GM23338 (cell line): Measurements from ENCODE around the gene PALLD. TPM values are rescaled to one million over a fixed set of nuclear protein-coding genes. Genes with fewer than 3 reads are reported as not detected.

Experiments used
- ATAC-seq: fragments of 200-7000 bp; cut with Tn5 transposase; 3 replicates; pipeline ENCODE4 v1.9.1; 2020
- DNase-seq: peaks from one replicate; pipeline ENCODE4 v3.0.0-alpha.2; 2015; ENCODE audit warnings: low spot score
- H2AFZ ChIP-seq: fragments of 200-600 bp; sonication (generic); 2 replicates; pipeline ENCODE4 v1.8.0; 2016; ENCODE audit warnings: antibody characterized with exemption, mild to moderate bottlenecking, moderate library complexity
- H3F3A ChIP-seq: fragments of 200-600 bp; sonication (generic); replicated peaks from 2 replicates; pipeline ENCODE4 v1.8.0; 2017; ENCODE audit warnings: antibody characterized with exemption, mixed run types, low read depth
- H3K27ac ChIP-seq: fragments of 200-600 bp; sonication (generic); 2 replicates; pipeline ENCODE4 v1.6.1; 2016; ENCODE audit warnings: low read depth
- H3K27me3 ChIP-seq: fragments of 200-600 bp; sonication (generic); 2 replicates; pipeline ENCODE4 v1.8.0; 2016; ENCODE audit warnings: mild to moderate bottlenecking, mixed run types, moderate library complexity; ENCODE audit not compliant: insufficient read depth
- H3K36me3 ChIP-seq: fragments of 200-600 bp; sonication (generic); 2 replicates; pipeline ENCODE4 v1.8.0; 2016; ENCODE audit warnings: mild to moderate bottlenecking; ENCODE audit not compliant: insufficient read depth
- H3K4me1 ChIP-seq: fragments of 200-600 bp; sonication (generic); 2 replicates; pipeline ENCODE4 v1.8.0; 2016; ENCODE audit warnings: mild to moderate bottlenecking, moderate library complexity; ENCODE audit not compliant: insufficient read depth
- H3K4me2 ChIP-seq: fragments of 200-600 bp; sonication (generic); 2 replicates; pipeline ENCODE4 v1.7.1; 2017; ENCODE audit warnings: mixed run types
- H3K4me3 ChIP-seq: fragments of 200-600 bp; sonication (generic); 2 replicates; pipeline ENCODE4 v1.6.1; 2016; ENCODE audit warnings: mixed run types
- H3K79me2 ChIP-seq: fragments of 200-600 bp; sonication (generic); replicated peaks from 2 replicates; pipeline ENCODE4 v1.8.0; 2017; ENCODE audit warnings: mild to moderate bottlenecking; ENCODE audit not compliant: insufficient read depth
- H3K9me2 ChIP-seq: fragments of 200-600 bp; sonication (generic); 2 replicates; pipeline ENCODE4 v1.8.0; 2017; ENCODE audit not compliant: insufficient read depth
- H4K20me1 ChIP-seq: fragments of 200-600 bp; sonication (generic); replicated peaks from 2 replicates; pipeline ENCODE4 v1.8.0; 2017; ENCODE audit warnings: mild to moderate bottlenecking; ENCODE audit not compliant: insufficient read depth
- H3K27ac Mint-ChIP-seq: 2 replicates; pipeline ENCODE4 v1.8.0; 2020; ENCODE audit warnings: inconsistent platforms, mild to moderate bottlenecking, moderate library complexity, mixed read lengths
- H3K27me3 Mint-ChIP-seq: 3 replicates; pipeline ENCODE4 v1.8.0; 2022; ENCODE audit warnings: low read depth, mild to moderate bottlenecking, moderate library complexity, mixed read lengths, inconsistent platforms; ENCODE audit not compliant: insufficient read depth, poor library complexity
- H3K36me3 Mint-ChIP-seq: 3 replicates; pipeline ENCODE4 v1.8.0; 2021; ENCODE audit warnings: low read depth, mild to moderate bottlenecking, inconsistent platforms, moderate library complexity, mixed read lengths
- H3K4me1 Mint-ChIP-seq: 3 replicates; pipeline ENCODE4 v1.8.0; 2020; ENCODE audit warnings: mild to moderate bottlenecking, inconsistent platforms, mixed read lengths
- H3K4me3 Mint-ChIP-seq: 3 replicates; pipeline ENCODE4 v1.8.0; 2021; ENCODE audit warnings: moderate library complexity, mild to moderate bottlenecking, inconsistent platforms, mixed read lengths
- H3K9me3 Mint-ChIP-seq: 3 replicates; pipeline ENCODE4 v1.8.0; 2020; ENCODE audit warnings: moderate library complexity, mild to moderate bottlenecking, inconsistent platforms, mixed read lengths
- CREB1 ChIP-seq: fragments of 250-450 bp; sonication (Bioruptor Pico); IDR thresholded peaks from 2 replicates; pipeline ENCODE4 v1.5.0; 2020; ENCODE audit warnings: low read depth, mild to moderate bottlenecking, moderate library complexity
- CTCF ChIP-seq, 2 experiments: fragments of 200-600 bp in 1 of 2; sonication (generic) in 1 of 2; conservative IDR thresholded peaks; 2 replicates each; pipeline versions ENCODE4 v1.5.1 to v1.6.1; 2016 to 2017; ENCODE audit warnings: antibody characterized with exemption in 2 of 2, low read depth in 2 of 2, mild to moderate bottlenecking in 2 of 2, moderate library complexity in 1 of 2
- EZH2phosphoT487 ChIP-seq: fragments of 200-600 bp; sonication (generic); IDR thresholded peaks from one replicate; pipeline ENCODE4 v1.8.1; 2018; ENCODE audit warnings: antibody characterized with exemption; ENCODE audit not compliant: unreplicated experiment
- JUNB ChIP-seq: IDR thresholded peaks from one replicate; pipeline ENCODE4 v1.6.1; 2016; ENCODE audit warnings: antibody characterized with exemption; ENCODE audit not compliant: unreplicated experiment
- NANOG ChIP-seq: IDR thresholded peaks from 2 replicates; pipeline ENCODE4 v1.6.1; 2016; ENCODE audit warnings: antibody characterized with exemption, borderline replicate concordance
- STAT1 ChIP-seq: IDR thresholded peaks from one replicate; pipeline ENCODE4 v1.6.1; 2016; ENCODE audit warnings: antibody characterized with exemption; ENCODE audit not compliant: unreplicated experiment
- ZNF114 ChIP-seq: fragments of 250-450 bp; sonication (Bioruptor Pico); IDR thresholded peaks from 2 replicates; pipeline ENCODE4 v1.5.0; 2020; ENCODE audit warnings: mild to moderate bottlenecking, moderate library complexity
- ZNF331 ChIP-seq: fragments of 250-450 bp; sonication (Bioruptor Pico); IDR thresholded peaks from 2 replicates; pipeline ENCODE4 v1.5.0; 2020; ENCODE audit warnings: low read depth, mild to moderate bottlenecking, moderate library complexity
- ZNF462 ChIP-seq: fragments of 250-450 bp; sonication (Bioruptor Pico); IDR thresholded peaks from 2 replicates; pipeline ENCODE4 v1.5.0; 2020; ENCODE audit warnings: mild to moderate bottlenecking, moderate library complexity
- polyA plus RNA-seq: library from polyadenylated mRNA; unstranded; fragments of >200 nt; fragmentation: Nextera tagmentation; extraction: Ambion mirVana; gene quantifications from 2 replicates; pipeline ENCODE4 v1.2.1, GENCODE V29; 2016
- total RNA-seq: library from RNA; depleted of rRNA; stranded (reverse); fragments of >200 nt; shearing (Covaris generic); gene quantifications from 2 replicates; pipeline ENCODE4 v1.2.3, GENCODE V29; 2014

The PALLD gene
- total and polyA plus RNA-seq, 2 experiments from 2014 or later, result 13.1 to 30.2 TPM

GRCh38 chr4:168852933-168853713, 356.3 kb downstream of the PALLD start:
- H3K27ac ChIP-seq, result no peak overlapping the region
- H3K4me2 ChIP-seq, result no peak overlapping the region
- Mint-ChIP-seq H3K27ac (peak overlapping the region; percentile 46; the same call in 1 of the 2 replicates), H3K27me3 (peaks cover 16% of the 10 kb centered on the region), H3K9me3 (no peaks in the 10 kb centered on the region), H3K36me3 (peaks cover 11% of the 10 kb centered on the region; the same call in 2 of the 3 replicates), H3K4me3 (no peak overlapping the region), H3K4me1 (peaks cover 39% of the 10 kb centered on the region)
- H3K9me2 ChIP-seq, result peaks cover 3% of the 10 kb centered on the region; the same call in 1 of the 2 replicates
- H3K4me3 ChIP-seq, result no peak overlapping the region
- H3K27me3 ChIP-seq, result no peaks in the 10 kb centered on the region
- DNase-seq, result no peak
- H3K79me2 ChIP-seq, result no peaks in the 10 kb centered on the region
- H4K20me1 ChIP-seq, result no peaks in the 10 kb centered on the region
- TF ChIP-seq CREB1 (no peak), NANOG (no peak), ZNF331 (CRISPR knock-in tag) (no peak), EZH2phosphoT487 (no peak), CTCF (conservative IDR thresholded peaks at IDR 0.05; ENCODE audit: low read depth in 2 of 2) (no peak), JUNB (no peak)
- no peak for ATAC-seq
- H3F3A ChIP-seq, result no peaks in the 10 kb centered on the region
- peaks cover 24% of the 10 kb centered on the region for H3K4me1 ChIP-seq
- no peak overlapping the region for H2AFZ ChIP-seq
- no peaks in the 10 kb centered on the region for H3K36me3 ChIP-seq

- H3K36me3 ChIP-seq, result no peaks in the 10 kb centered on the region
- Mint-ChIP-seq H3K4me1 (peaks cover 33% of the 10 kb centered on the region), H3K36me3 (peaks cover 11% of the 10 kb centered on the region; the same call in 2 of the 3 replicates), H3K27me3 (peaks cover 18% of the 10 kb centered on the region), H3K4me3 (no peak overlapping the region), H3K27ac (no peak overlapping the region), H3K9me3 (no peaks in the 10 kb centered on the region)
- H3K4me3 ChIP-seq, result no peak overlapping the region
- no peaks in the 10 kb centered on the region for H3K27me3 ChIP-seq
- peaks cover 3% of the 10 kb centered on the region; the same call in 1 of the 2 replicates for H3K9me2 ChIP-seq
- DNase-seq (no peak), ATAC-seq (no peak)
- no peaks in the 10 kb centered on the region for H4K20me1 ChIP-seq
- H3K27ac ChIP-seq, result no peak overlapping the region
- H3K4me2 ChIP-seq, result no peak overlapping the region
- peaks cover 18% of the 10 kb centered on the region for H3K4me1 ChIP-seq
- TF ChIP-seq ZNF114 (CRISPR knock-in tag) (no peak), EZH2phosphoT487 (no peak), ZNF331 (CRISPR knock-in tag) (no peak), CREB1 (no peak), ZNF462 (CRISPR knock-in tag) (no peak), STAT1 (no peak)
- H3K79me2 ChIP-seq, result no peaks in the 10 kb centered on the region
- no peak overlapping the region for H2AFZ ChIP-seq
- no peaks in the 10 kb centered on the region for H3F3A ChIP-seq
These were observed 356.9 kb downstream of the PALLD start for GRCh38 chr4:168853770-168854169.
